PC-9 (cell line): ENCODE data around the gene UGT2A2.

Experiments
- CTCF ChIP-seq: fragments of 200-600 bp; sonication (generic); conservative IDR thresholded peaks from 2 replicates; pipeline ENCODE4 v1.6.1; 2017; ENCODE audit warnings: mixed run types, antibody characterized with exemption, mild to moderate bottlenecking, moderate library complexity
- EZH2 ChIP-seq: fragments of 200-600 bp; sonication (generic); IDR thresholded peaks from 2 replicates; pipeline ENCODE4 v1.8.0; 2017; ENCODE audit warnings: antibody characterized with exemption, low read depth

GRCh38 chr4:69639542-69639941 lies at the start of gene UGT2A2:
- TF ChIP-seq CTCF (no peak), EZH2 (no peak)
